Transverse colon (tissue), 4 donors: ENCODE results near the gene ATP5ME.
"Not testable (repeated sequence)": the region's sequence is repeated elsewhere in the genome, so short reads cannot be mapped to it uniquely, and the experiment has no call there.

Experiments used
- CTCF ChIP-seq, 5 experiments: fragments of 200-600 bp in 3 of 5; fragments of 450-650 bp in 2 of 5; sonication (generic) in 3 of 5; IDR thresholded peaks; 1 replicate in 2 of 5; 2 replicates in 3 of 5; pipeline ENCODE4 v1.5.1; 2016 to 2017; ENCODE audit warnings: antibody characterized with exemption in 5 of 5, inconsistent platforms in 3 of 5, mild to moderate bottlenecking in 2 of 5, moderate library complexity in 1 of 5
- EP300 ChIP-seq: sonication (generic); formaldehyde crosslinking; IDR thresholded peaks from one replicate; pipeline ENCODE4 v1.6.1; 2017; ENCODE audit warnings: antibody characterized with exemption, low read depth
- POLR2A ChIP-seq: fragments of 450-650 bp; IDR thresholded peaks from one replicate; pipeline ENCODE4 v1.6.1; 2016; ENCODE audit warnings: antibody characterized with exemption, mild to moderate bottlenecking, moderate library complexity
- POLR2AphosphoS5 ChIP-seq, 3 donors: sonication (generic); formaldehyde crosslinking; IDR thresholded peaks; one replicate each; pipeline ENCODE4 v1.6.1; 2016; ENCODE audit warnings: antibody characterized with exemption in 3 of 3

- not testable (repeated sequence) for TF ChIP-seq POLR2A; CTCF (IDR thresholded peaks at IDR 0.05); POLR2AphosphoS5 (IDR thresholded peaks at IDR 0.05); EP300
Observed at GRCh38 chr4:694341-694940, 20.4 kb upstream of the ATP5ME start.
